Heart left ventricle (tissue), 16 donors: ENCODE results near the gene INSL4. TPM values are rescaled to one million over a fixed set of nuclear protein-coding genes. Genes with fewer than 3 reads are reported as not detected.

Source experiments
- ATAC-seq, 4 donors: fragments of 200-7000 bp; cut with Tn5 transposase; one replicate each; pipeline ENCODE4 v1.9.1; 2020 to 2022; ENCODE audit warnings: moderate library complexity in 4 of 4, mild to moderate bottlenecking in 3 of 4, moderate number of reproducible peaks in 1 of 4
- DNase-seq, 5 donors: peaks; one replicate each; pipeline ENCODE4 v3.0.0-alpha.2; 2020
- H3K27ac ChIP-seq, 12 donors: fragments of 200-600 bp; sonication (generic) in 4 of 12; one replicate each; pipeline versions ENCODE4 v1.5.0 to v1.8.0; 2016 to 2022; ENCODE audit warnings: mild to moderate bottlenecking in 2 of 12
- H3K27me3 ChIP-seq, 9 donors: fragments of 200-600 bp; sonication (generic) in 2 of 9; one replicate each; pipeline versions ENCODE4 v1.5.1 to v1.8.0; 2016 to 2022; ENCODE audit warnings: mild to moderate bottlenecking in 3 of 9
- H3K36me3 ChIP-seq, 9 donors: fragments of 200-600 bp; sonication (generic) in 2 of 9; one replicate each; pipeline versions ENCODE4 v1.5.0 to v1.8.0; 2018 to 2022; ENCODE audit warnings: mild to moderate bottlenecking in 2 of 9
- H3K4me1 ChIP-seq, 12 donors: fragments of 200-600 bp; sonication (generic) in 4 of 12; one replicate each; pipeline versions ENCODE4 v1.5.0 to v1.8.0; 2016 to 2022; ENCODE audit warnings: mild to moderate bottlenecking in 3 of 12
- H3K4me3 ChIP-seq, 12 donors: fragments of 200-600 bp; sonication (generic) in 4 of 12; one replicate each; pipeline versions ENCODE4 v1.5.0 to v1.8.0; 2017 to 2022; ENCODE audit warnings: mild to moderate bottlenecking in 9 of 12, moderate library complexity in 4 of 12
- H3K9me3 ChIP-seq, 12 donors: fragments of 200-600 bp; sonication (generic) in 4 of 12; one replicate each; pipeline versions ENCODE4 v1.5.0 to v1.8.0; 2016 to 2022; ENCODE audit warnings: mild to moderate bottlenecking in 1 of 12
- CTCF ChIP-seq, 12 donors: fragments of 200-600 bp; sonication (generic) in 4 of 12; IDR thresholded peaks; one replicate each; pipeline versions ENCODE4 v1.5.0 to v1.8.0; 2018 to 2022; ENCODE audit warnings: antibody characterized with exemption in 12 of 12, mild to moderate bottlenecking in 5 of 12
- POLR2A ChIP-seq, 2 donors: fragments of 450-650 bp; IDR thresholded peaks; one replicate each; pipeline ENCODE4 v1.6.1; 2017; ENCODE audit warnings: antibody characterized with exemption in 2 of 2, mild to moderate bottlenecking in 2 of 2, moderate library complexity in 2 of 2
- WGBS, 4 donors: extraction: QIAGEN DNeasy Blood & Tissue Kit in 2 of 4; methylation state at CpG; one replicate each; pipeline versions ENCODE4 v1.1.5 to v1.1.7; 2013 to 2018; 5-methylcytosine and 5-hydroxymethylcytosine counted together
- intact Hi-C, 10 donors: fragments of 100-400 bp; cut with DNase I; formaldehyde crosslinking; loops; one replicate each; pipeline versions ENCODE4 v1.11.1 to v1.14.2; 2022
- polyA plus RNA-seq, 2 donors: library from polyadenylated mRNA; stranded (reverse); fragments of 200-250 nt; gene quantifications; one replicate each; pipeline ENCODE4 v1.2.3, GENCODE V29; 2013
- total RNA-seq, 9 donors: library from RNA; depleted of rRNA in 2 of 9; stranded (reverse); fragments of >200 nt in 2 of 9; fragmentation: NEBNext Ultra II Directional in 3 of 9; extraction: Animal tissue kit (Norgen Biotek cat#: 25700) in 3 of 9; gene quantifications; one replicate each; pipeline versions ENCODE4 v1.1.0 to v1.2.4, GENCODE V29; 2016 to 2023
- donor health status: ischemic (EF 13 %, LVEDD 7.1; RV severe dilation, severe dysfunction).
- donor health status: healthy with polysubstance abuse.
- donor health status: DM: no; HTN: yes; CAD: no.
- donor health status: DM: no; HTN: no; CAD: no.
- donor health status: ischemic (EF 25% LVEDD 6.9; RV normal size, moderate dysfunction).
- donor health status: ischemic (EF 25% LVEDD 5.7; RV mildly dilated, moderate dysfunction).
- donor health status: healthy.
- donor health status: DM: yes; HTN: yes; CAD: no.
- donor health status: ischemic (EF 35%, LVEDD 5.7; RV mildly dilated, moderate dysfunction).
- donor health status: nonischemic (EF 11% LVEDD 7.7; RV severe dilation, severe dysfunction).
- donor health status: DM: yes; HTN: yes; CAD: no.
- donor health status: PGD.
- donor health status: ischemic (EF 29% LVEDD 5.4; RV normal size, mild dysfunction).
- donor health status: nonischemic (EF 23%, LVEDD 6.1; RV moderate dilation, normal function).

Gene INSL4
- total and polyA plus RNA-seq, 11 donors: not detected

- ATAC-seq (no peak), DNase-seq (no peak)
- WGBS, 4 donors: 55 to 69% (median 65%) methylated on average over 6 to 10 of the region's 10 CpGs
- Histone ChIP-seq H3K27me3 (peaks cover 0 to 8% (median 0%) of the 10 kb centered on the region in 9 donors), H3K4me1 (no peaks in the 10 kb centered on the region), H3K36me3 (no peaks in the 10 kb centered on the region), H3K9me3 (no peaks in the 10 kb centered on the region), H3K27ac (no peak overlapping the region), H3K4me3 (no peak overlapping the region)
- TF ChIP-seq POLR2A (IDR thresholded peaks at IDR 0.05): no peak
- TF ChIP-seq CTCF (IDR thresholded peaks at IDR 0.05): no peak
- intact Hi-C loops: loop anchor here in 8 of 10 donors (5.0 kb wide), 6 partner anchors 254 to 414 kb away; no protein-coding TSS in a partner anchor
Observed at GRCh38 chr9:5188060-5188984, 42.9 kb upstream of the INSL4 start.

DNA sequence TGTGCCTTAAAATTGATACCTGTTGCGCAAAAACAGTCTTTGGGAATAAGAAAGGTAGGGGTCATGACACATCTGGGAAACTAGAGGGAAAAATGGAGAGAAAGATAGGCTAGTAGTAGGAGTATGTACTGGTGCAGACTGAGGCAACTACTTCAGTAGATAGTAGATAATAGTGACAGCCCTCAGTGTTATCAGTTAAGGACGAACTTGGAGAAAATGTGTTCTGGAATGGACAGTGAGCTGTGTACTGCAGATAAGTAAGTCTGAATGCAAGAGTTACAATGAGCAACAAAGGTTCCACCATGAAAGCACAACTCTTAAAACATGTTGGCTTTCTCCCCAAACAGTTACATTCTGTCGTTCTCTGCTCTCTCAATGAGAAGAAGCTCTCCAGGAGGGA is 39.2 kb upstream of the INSL4 start:
- TF ChIP-seq POLR2A (IDR thresholded peaks at IDR 0.05) (no peak), CTCF (IDR thresholded peaks at IDR 0.05) (no peak)
- ATAC-seq: no peak
- DNase-seq: no peak
- intact Hi-C loops: loop anchor here in 1 of 10 donors (5.0 kb wide), 1 partner anchor 235 kb away; no protein-coding TSS in a partner anchor
- Histone ChIP-seq H3K4me3 (no peak overlapping the region), H3K27ac (no peak overlapping the region), H3K9me3 (no peaks in the 10 kb centered on the region), H3K27me3 (peaks cover 0 to 8% (median 0%) of the 10 kb centered on the region in 9 donors), H3K4me1 (no peaks in the 10 kb centered on the region), H3K36me3 (no peaks in the 10 kb centered on the region)
- WGBS, 4 donors: 60 to 68% (median 66%) methylated on average over 3 of the region's 3 CpGs

GRCh38 chr9:5193345-5193744 is 37.9 kb upstream of the INSL4 start:
- Histone ChIP-seq H3K4me3 (no peak overlapping the region), H3K4me1 (no peaks in the 10 kb centered on the region), H3K27me3 (peaks cover 0 to 8% (median 0%) of the 10 kb centered on the region in 9 donors), H3K9me3 (peaks cover 0 to 13% (median 0%) of the 10 kb centered on the region in 12 donors), H3K27ac (no peak overlapping the region), H3K36me3 (no peaks in the 10 kb centered on the region)
- DNase-seq: no peak
- ATAC-seq: no peak
- WGBS, 4 donors: 47 to 57% (median 54%) methylated on average over 2 of the region's 2 CpGs
- TF ChIP-seq POLR2A (IDR thresholded peaks at IDR 0.05) (no peak), CTCF (IDR thresholded peaks at IDR 0.05) (no peak)
- intact Hi-C loops: loop anchor here in 1 of 10 donors (5.0 kb wide), 1 partner anchor 234 kb away; no protein-coding TSS in a partner anchor

DNA sequence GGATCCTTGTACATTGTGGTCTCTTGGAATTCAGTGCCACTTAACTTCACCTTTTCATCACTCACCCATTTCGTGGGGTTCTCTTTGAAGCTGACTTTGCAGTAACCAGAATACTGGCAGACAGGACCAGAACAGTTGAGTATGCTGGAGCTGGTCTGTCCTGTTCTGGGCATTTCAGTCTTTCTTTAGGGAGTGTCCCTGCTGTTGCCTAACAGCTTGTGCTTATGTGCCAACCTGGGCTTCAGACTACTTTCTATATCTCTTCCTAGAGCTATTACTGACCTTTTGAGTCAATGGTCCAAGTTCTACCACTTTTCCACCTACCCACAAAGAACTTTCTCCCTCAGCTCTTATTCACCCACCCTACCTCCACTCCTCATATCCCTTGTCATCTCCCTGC is 35.8 kb upstream of the INSL4 start:
- Histone ChIP-seq H3K27ac (no peak overlapping the region), H3K4me3 (no peak overlapping the region), H3K4me1 (no peaks in the 10 kb centered on the region), H3K9me3 (peaks cover 0 to 15% (median 0%) of the 10 kb centered on the region in 12 donors), H3K27me3 (no peaks in the 10 kb centered on the region), H3K36me3 (no peaks in the 10 kb centered on the region)
- TF ChIP-seq POLR2A (IDR thresholded peaks at IDR 0.05) (no peak), CTCF (IDR thresholded peaks at IDR 0.05) (no peak)
- ATAC-seq (no peak), DNase-seq (no peak)
- 60 to 69% (median 66%) methylated on average over 1 of the region's 1 CpG for WGBS, 4 donors
- intact Hi-C loops: loop anchor here in 1 of 10 donors (5.0 kb wide), 1 partner anchor 402 kb away; no protein-coding TSS in a partner anchor
